ENCODE measurements around the gene SLC20A1. TPM values are rescaled to one million over a fixed set of nuclear protein-coding genes. Genes with fewer than 3 reads are reported as not detected.
A peak's percentile ranks its signal among the peaks of the same experiment; 100 is the strongest.

Gene SLC20A1
- total RNA-seq, 1 experiment from 2014 or later: 123 TPM

DNA sequence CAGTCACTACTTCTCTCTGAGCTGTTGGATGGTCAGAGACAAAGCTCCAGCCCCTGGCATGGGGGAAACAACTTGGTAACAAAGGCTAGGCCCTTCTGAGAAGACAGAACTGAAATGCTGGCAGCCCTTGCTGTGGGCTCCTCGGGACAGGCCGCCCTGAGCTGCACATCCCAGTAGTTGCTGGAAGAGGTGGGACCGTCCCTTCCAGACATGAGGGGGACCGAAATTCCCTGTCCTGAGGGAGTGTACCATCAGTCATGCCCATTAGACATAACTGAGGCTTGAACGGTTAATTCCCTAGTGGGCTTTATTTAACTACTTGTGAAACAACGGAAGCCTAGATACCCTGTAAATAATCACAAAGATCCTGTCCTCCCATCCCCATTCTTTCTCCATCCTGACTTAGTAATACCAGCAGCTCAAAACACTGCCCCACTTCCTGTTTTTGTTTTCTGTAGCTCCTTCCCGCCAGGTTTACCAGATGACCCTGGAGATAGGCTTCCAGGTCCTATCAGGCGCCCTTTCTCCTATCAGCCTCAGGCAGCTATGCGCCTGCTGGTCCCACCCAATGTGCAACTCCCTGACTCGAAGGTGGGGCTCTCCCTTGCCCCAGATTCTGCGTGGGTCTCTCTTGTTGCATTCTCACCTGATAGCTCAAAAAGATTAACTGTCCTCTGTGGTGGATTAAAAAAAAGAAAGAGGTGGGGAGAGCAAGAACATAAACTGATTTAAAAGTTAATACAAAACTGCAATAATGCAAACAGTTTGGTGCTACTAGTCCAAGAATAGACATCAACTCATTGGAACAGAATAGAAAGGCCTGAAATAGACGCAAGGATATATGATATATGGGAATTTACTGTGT is 38.0 kb downstream of the SLC20A1 start:
- H3K27ac Mint-ChIP-seq: peak overlapping the region in 1 of 3 experiments; percentile 70; a peak in 1 of 7 replicates

More for the DNA sequence above, 38.0 kb downstream of the SLC20A1 start:
- no peak for DNase-seq
- H3K9ac ChIP-seq (ENCODE audit: extremely low read depth, insufficient read length, low read length): no peak overlapping the region
- TF ChIP-seq, protein P1, sequence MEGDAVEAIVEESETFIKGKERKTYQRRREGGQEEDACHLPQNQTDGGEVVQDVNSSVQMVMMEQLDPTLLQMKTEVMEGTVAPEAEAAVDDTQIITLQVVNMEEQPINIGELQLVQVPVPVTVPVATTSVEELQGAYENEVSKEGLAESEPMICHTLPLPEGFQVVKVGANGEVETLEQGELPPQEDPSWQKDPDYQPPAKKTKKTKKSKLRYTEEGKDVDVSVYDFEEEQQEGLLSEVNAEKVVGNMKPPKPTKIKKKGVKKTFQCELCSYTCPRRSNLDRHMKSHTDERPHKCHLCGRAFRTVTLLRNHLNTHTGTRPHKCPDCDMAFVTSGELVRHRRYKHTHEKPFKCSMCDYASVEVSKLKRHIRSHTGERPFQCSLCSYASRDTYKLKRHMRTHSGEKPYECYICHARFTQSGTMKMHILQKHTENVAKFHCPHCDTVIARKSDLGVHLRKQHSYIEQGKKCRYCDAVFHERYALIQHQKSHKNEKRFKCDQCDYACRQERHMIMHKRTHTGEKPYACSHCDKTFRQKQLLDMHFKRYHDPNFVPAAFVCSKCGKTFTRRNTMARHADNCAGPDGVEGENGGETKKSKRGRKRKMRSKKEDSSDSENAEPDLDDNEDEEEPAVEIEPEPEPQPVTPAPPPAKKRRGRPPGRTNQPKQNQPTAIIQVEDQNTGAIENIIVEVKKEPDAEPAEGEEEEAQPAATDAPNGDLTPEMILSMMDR (conservative IDR thresholded peaks at IDR 0.05): no peak
- no peak overlapping the region for H3K23ac ChIP-seq (ENCODE audit: insufficient read length, low read depth, low read length)
- WGBS (ENCODE audit: extremely low coverage, insufficient read length, low lambda C conversion rate): no CpG with 5 or more reads among the region's 12 CpGs
- Mint-ChIP-seq H3K4me3 (no peak overlapping the region), H3K9me3 (no peaks in the 10 kb centered on the region), H3K27me3 (ENCODE audit: low read depth) (peaks cover 1% of the 10 kb centered on the region; the same call in 1 of the 2 replicates), H3K36me3 (ENCODE audit: insufficient read depth in 1 of 3, low read depth in 3 of 3) (no peaks in the 10 kb centered on the region), H3K4me1 (peaks cover 0 to 8% of the 10 kb centered on the region in 2 experiments; a peak in 2 of 4 replicates)
- H4K8ac ChIP-seq (replicated peaks; ENCODE audit: insufficient read length, low read depth, low read length): no peak overlapping the region
- no peak overlapping the region for H4K91ac ChIP-seq (ENCODE audit: insufficient read length, low read depth, low read length)
- no peaks in the 10 kb centered on the region for H3K27me3 ChIP-seq (ENCODE audit: insufficient read depth, low read length)
- no peak overlapping the region for H4K5ac ChIP-seq (ENCODE audit: insufficient read length, low read depth, low read length)
- H2BK120ac ChIP-seq (ENCODE audit: low read depth, low read length, poor library complexity, severe bottlenecking): no peak overlapping the region
- H2BK15ac ChIP-seq (ENCODE audit: low read depth, low read length): no peak overlapping the region
- H3K4me2 ChIP-seq (ENCODE audit: insufficient read depth, insufficient read length, low read length): no peak overlapping the region
- no peak overlapping the region for H3K27ac ChIP-seq (ENCODE audit: insufficient read length, low read depth, low read length)
- no peak overlapping the region for H2BK12ac ChIP-seq (ENCODE audit: insufficient read length, low read depth, low read length)
- H3K9me3 ChIP-seq (ENCODE audit: control insufficient read depth, low read depth, low read length): no peaks in the 10 kb centered on the region
- no peak overlapping the region for H3K14ac ChIP-seq (ENCODE audit: insufficient read depth, low read length)
- no peak overlapping the region for H3T11ph ChIP-seq (ENCODE audit: low read length)
- H3K4ac ChIP-seq (ENCODE audit: low read depth, low read length): no peak overlapping the region
- H2AK5ac ChIP-seq (ENCODE audit: insufficient read length, low read length): no peak overlapping the region
- no peak overlapping the region for H3K56ac ChIP-seq (ENCODE audit: insufficient read length, low read depth, low read length)
- H2BK5ac ChIP-seq (ENCODE audit: insufficient read length, low read length): no peak overlapping the region
- no peaks in the 10 kb centered on the region for H3K79me2 ChIP-seq (ENCODE audit: insufficient read depth, low read length)
- H2AFZ ChIP-seq (ENCODE audit: low read length): no peak overlapping the region
- no peaks in the 10 kb centered on the region for H3K23me2 ChIP-seq (ENCODE audit: insufficient read length, low read depth, low read length, poor library complexity, severe bottlenecking)
- H4K20me1 ChIP-seq (ENCODE audit: control insufficient read depth, insufficient read depth, insufficient read length): no peaks in the 10 kb centered on the region
- no peak overlapping the region for H2BK20ac ChIP-seq (ENCODE audit: low read depth, low read length, poor library complexity, severe bottlenecking)
- no peaks in the 10 kb centered on the region for H3K79me1 ChIP-seq (ENCODE audit: insufficient read depth, low read depth, low read length, poor library complexity, severe bottlenecking)
- H3K4me1 ChIP-seq (ENCODE audit: insufficient read depth, low read length): no peaks in the 10 kb centered on the region
- H3K18ac ChIP-seq (ENCODE audit: insufficient read length, low read depth, low read length): no peak overlapping the region

All from H9 (cell line).